ENCODE results near the gene FOXP1.

Gene FOXP1

DNA sequence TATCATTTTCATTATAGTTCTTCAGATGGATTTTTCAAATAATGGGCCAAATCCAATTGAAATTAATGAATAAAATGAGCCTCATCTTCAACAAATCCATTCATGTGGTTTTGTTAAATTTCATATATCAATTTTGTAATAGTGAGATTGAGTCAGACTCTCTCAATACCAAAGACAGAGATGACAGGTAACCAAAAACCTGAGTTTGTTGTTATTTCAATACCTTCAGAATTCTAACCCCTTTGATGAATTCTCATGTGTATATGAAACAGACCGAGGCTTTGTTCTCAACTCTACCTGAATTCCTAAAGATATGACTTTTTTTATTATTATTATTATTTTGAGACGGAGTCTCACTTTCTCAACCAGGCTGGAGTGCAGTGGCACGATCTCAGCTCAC lies 92.8 kb downstream of the FOXP1 start:
- peaks cover 2% of the 10 kb centered on the region for H3K4me1 ChIP-seq (ENCODE audit: control insufficient read depth, insufficient read depth, low read length)
- no peaks in the 10 kb centered on the region for H3K36me3 ChIP-seq (ENCODE audit: control insufficient read depth, insufficient read depth, low read length, severe bottlenecking)
- no peaks in the 10 kb centered on the region for H3K27me3 ChIP-seq (replicated peaks; ENCODE audit: control insufficient read depth, insufficient read depth, low read length)
- DNase-seq (ENCODE audit: low read depth): no peak
- H3K4me3 ChIP-seq (ENCODE audit: low read length): no peak overlapping the region
- H3K9me3 ChIP-seq (ENCODE audit: control insufficient read depth, low read length): peaks cover 6% of the 10 kb centered on the region
- H3K9ac ChIP-seq (ENCODE audit: low read length): no peak overlapping the region

DNA sequence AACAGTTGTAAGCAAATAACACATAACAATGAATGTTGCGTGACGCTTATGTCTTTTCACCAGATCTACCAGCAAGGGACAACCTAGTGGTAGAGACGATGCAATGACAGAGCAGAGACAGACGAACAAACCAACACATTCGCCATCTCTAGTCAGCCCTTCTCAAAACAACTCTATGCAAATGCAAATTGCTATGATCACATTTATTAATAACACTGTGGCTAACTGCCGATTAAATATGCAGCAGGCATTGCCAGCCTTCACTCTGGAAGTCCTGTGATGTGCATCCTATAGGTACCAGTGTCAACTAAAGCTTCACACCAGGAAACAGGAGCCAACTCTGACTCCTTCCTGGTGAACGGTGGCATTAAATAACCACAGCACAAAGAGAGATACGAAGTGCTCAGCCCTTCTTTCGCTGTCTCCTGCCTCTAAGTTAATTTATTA lies 94.2 kb downstream of the FOXP1 start:
- DNase-seq (ENCODE audit: low read depth): no peak
- H3K4me3 ChIP-seq (ENCODE audit: low read length): no peak overlapping the region
- H3K9ac ChIP-seq (ENCODE audit: low read length): no peak overlapping the region
- H3K4me1 ChIP-seq (ENCODE audit: control insufficient read depth, insufficient read depth, low read length): no peaks in the 10 kb centered on the region
- peaks cover 6% of the 10 kb centered on the region for H3K9me3 ChIP-seq (ENCODE audit: control insufficient read depth, low read length)
- no peaks in the 10 kb centered on the region for H3K27me3 ChIP-seq (replicated peaks; ENCODE audit: control insufficient read depth, insufficient read depth, low read length)
- H3K36me3 ChIP-seq (ENCODE audit: control insufficient read depth, insufficient read depth, low read length, severe bottlenecking): no peaks in the 10 kb centered on the region

DNA sequence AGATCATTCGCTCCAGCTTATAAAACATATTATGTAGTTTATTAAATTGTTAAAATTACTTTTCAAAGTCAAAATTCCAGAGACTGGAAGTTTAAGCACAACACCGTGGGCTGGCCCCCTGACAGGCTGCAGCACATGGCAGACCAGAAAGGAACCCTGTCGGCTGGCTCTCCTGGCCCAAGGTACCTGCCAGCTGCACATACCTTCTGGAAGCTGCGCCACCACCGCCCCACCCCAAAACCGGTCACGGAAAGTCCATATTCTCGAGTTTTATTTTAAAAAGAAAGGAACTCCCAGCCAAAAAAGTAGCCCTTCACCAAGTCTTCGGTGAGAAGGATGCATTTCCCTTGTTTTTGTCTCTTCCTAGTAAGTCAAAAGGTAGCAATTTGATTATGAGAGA lies 94.6 kb downstream of the FOXP1 start:
- no peak for DNase-seq (ENCODE audit: low read depth)
- no peaks in the 10 kb centered on the region for H3K36me3 ChIP-seq (ENCODE audit: control insufficient read depth, insufficient read depth, low read length, severe bottlenecking)

DNA sequence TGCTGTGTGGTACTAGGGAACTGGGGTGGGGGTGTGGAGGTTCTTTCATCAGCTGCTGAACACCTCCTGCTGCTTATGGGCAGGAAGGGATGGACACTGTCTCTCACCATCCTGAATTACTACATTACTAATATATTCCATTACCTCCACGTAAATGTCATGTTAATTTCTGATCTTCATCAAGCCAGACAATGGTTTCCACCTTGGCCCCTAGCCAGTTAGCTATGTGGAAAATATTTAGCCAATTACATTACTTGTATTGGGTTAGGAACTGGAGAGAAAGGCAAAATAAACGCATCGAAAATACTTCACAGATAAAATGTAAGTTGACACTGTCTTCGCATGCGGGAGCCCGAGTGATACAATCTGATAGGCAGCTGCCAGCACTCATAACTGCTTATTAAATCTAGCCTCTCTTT lies 95.1 kb downstream of the FOXP1 start:
- H3K9ac ChIP-seq (ENCODE audit: low read length): no peak overlapping the region
- H3K27me3 ChIP-seq (replicated peaks; ENCODE audit: control insufficient read depth, insufficient read depth, low read length): no peaks in the 10 kb centered on the region
- DNase-seq (ENCODE audit: low read depth): no peak
- H3K4me3 ChIP-seq (ENCODE audit: low read length): no peak overlapping the region
- H3K4me1 ChIP-seq (ENCODE audit: control insufficient read depth, insufficient read depth, low read length): no peaks in the 10 kb centered on the region
- no peaks in the 10 kb centered on the region for H3K36me3 ChIP-seq (ENCODE audit: control insufficient read depth, insufficient read depth, low read length, severe bottlenecking)
- peaks cover 6% of the 10 kb centered on the region for H3K9me3 ChIP-seq (ENCODE audit: control insufficient read depth, low read length)

More for the DNA sequence above, 94.6 kb downstream of the FOXP1 start:
- no peaks in the 10 kb centered on the region for H3K4me1 ChIP-seq (ENCODE audit: control insufficient read depth, insufficient read depth, low read length)
- H3K27me3 ChIP-seq (replicated peaks; ENCODE audit: control insufficient read depth, insufficient read depth, low read length): no peaks in the 10 kb centered on the region
- no peak overlapping the region for H3K9ac ChIP-seq (ENCODE audit: low read length)
- H3K4me3 ChIP-seq (ENCODE audit: low read length): no peak overlapping the region
- H3K9me3 ChIP-seq (ENCODE audit: control insufficient read depth, low read length): peaks cover 6% of the 10 kb centered on the region

DNA sequence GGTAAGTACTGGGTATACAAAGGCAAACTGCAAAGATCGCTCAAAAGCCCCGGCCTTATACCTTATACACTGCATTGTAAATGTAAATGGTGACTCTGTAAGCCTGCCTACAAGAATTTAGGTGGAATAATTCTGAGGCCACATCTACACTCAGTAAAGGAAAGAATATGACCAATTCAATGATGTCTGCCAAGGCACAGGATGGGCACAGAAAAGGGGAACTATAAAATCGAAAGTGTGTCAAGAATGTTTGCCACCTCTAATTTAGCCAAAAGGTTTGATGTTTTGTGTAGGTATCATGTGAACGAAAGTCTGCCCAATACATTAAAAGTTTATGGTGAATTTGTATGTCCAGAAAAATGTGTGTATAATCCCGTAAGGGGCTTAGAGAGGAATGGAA lies 96.1 kb downstream of the FOXP1 start:
- Histone ChIP-seq H3K9me3 (ENCODE audit: control insufficient read depth, low read length) (peaks cover 6% of the 10 kb centered on the region), H3K27me3 (replicated peaks; ENCODE audit: control insufficient read depth, insufficient read depth, low read length) (no peaks in the 10 kb centered on the region), H3K36me3 (ENCODE audit: control insufficient read depth, insufficient read depth, low read length, severe bottlenecking) (no peaks in the 10 kb centered on the region), H3K9ac (ENCODE audit: low read length) (no peak overlapping the region), H3K4me3 (ENCODE audit: low read length) (no peak overlapping the region), H3K4me1 (ENCODE audit: control insufficient read depth, insufficient read depth, low read length) (no peaks in the 10 kb centered on the region)
- DNase-seq (ENCODE audit: low read depth): no peak

DNA sequence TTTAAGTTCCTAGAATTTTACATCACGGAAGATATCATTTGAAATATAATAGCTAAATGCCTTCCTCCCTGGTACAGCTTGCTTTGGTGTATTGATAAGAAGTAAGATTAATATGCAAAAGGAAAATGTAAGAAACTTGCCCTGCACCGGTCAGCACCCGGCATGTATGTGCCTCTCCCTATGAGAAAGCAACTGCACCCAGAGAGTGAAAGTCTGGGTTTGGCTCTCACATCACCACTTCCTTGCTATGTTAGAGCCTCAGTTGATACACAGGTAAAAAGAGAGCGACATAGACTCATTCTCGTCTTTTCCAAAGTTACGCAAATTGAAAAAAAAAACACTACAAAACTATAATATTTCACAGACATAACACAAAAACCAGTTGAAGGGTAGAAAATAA lies 96.7 kb downstream of the FOXP1 start:
- Histone ChIP-seq H3K9ac (ENCODE audit: low read length) (no peak overlapping the region), H3K36me3 (ENCODE audit: control insufficient read depth, insufficient read depth, low read length, severe bottlenecking) (no peaks in the 10 kb centered on the region), H3K4me1 (ENCODE audit: control insufficient read depth, insufficient read depth, low read length) (no peaks in the 10 kb centered on the region), H3K4me3 (ENCODE audit: low read length) (no peak overlapping the region), H3K9me3 (ENCODE audit: control insufficient read depth, low read length) (peaks cover 6% of the 10 kb centered on the region), H3K27me3 (replicated peaks; ENCODE audit: control insufficient read depth, insufficient read depth, low read length) (no peaks in the 10 kb centered on the region)
- DNase-seq (ENCODE audit: low read depth): no peak

DNA sequence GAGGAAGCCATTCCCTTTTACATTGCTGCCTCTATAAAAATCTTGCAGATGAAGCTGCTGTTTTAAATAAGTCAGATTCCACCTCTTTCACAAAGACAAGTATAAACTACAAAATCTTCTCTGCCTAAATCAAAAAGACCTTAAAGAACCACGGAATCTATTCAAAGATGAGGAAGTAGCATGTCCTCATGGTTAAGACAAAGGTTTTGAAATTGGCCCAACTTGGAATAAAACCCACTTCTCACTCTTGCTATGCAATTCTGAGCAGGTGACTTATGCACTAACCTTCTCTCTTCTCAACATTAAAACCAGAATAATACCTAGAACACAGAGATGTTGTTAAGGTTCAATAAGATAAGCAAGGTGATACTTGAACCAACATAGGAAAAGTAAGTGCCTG lies 97.6 kb downstream of the FOXP1 start:
- Histone ChIP-seq H3K36me3 (ENCODE audit: control insufficient read depth, insufficient read depth, low read length, severe bottlenecking) (no peaks in the 10 kb centered on the region), H3K27me3 (replicated peaks; ENCODE audit: control insufficient read depth, insufficient read depth, low read length) (no peaks in the 10 kb centered on the region), H3K9ac (ENCODE audit: low read length) (no peak overlapping the region), H3K4me1 (ENCODE audit: control insufficient read depth, insufficient read depth, low read length) (no peaks in the 10 kb centered on the region), H3K9me3 (ENCODE audit: control insufficient read depth, low read length) (no peaks in the 10 kb centered on the region), H3K4me3 (ENCODE audit: low read length) (no peak overlapping the region)
- DNase-seq (ENCODE audit: low read depth): no peak

DNA sequence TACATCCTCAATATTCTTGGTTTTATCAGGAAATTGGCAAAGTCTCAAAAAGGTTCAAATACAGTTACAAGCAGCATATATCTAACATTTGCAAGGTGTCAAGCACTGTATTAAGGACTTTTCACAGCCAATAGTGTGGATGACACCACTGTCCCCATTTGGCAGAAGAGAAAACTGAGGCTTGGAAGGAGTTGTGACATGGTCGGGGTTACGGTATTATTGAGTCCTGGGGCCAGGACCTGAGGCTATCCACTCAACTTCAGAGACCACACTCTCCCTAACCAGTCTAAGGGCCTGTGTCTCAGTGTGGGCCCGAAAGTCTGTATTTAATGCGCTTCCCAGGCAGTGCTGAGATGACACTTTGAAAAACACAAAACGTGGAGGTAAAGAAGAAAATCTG lies 99.1 kb downstream of the FOXP1 start:
- H3K9me3 ChIP-seq (ENCODE audit: control insufficient read depth, low read length): no peaks in the 10 kb centered on the region
- H3K27me3 ChIP-seq (replicated peaks; ENCODE audit: control insufficient read depth, insufficient read depth, low read length): no peaks in the 10 kb centered on the region
- H3K4me1 ChIP-seq (ENCODE audit: control insufficient read depth, insufficient read depth, low read length): no peaks in the 10 kb centered on the region
- H3K36me3 ChIP-seq (ENCODE audit: control insufficient read depth, insufficient read depth, low read length, severe bottlenecking): no peaks in the 10 kb centered on the region
- no peak overlapping the region for H3K9ac ChIP-seq (ENCODE audit: low read length)
- H3K4me3 ChIP-seq (ENCODE audit: low read length): no peak overlapping the region
- no peak for DNase-seq (ENCODE audit: low read depth)

DNA sequence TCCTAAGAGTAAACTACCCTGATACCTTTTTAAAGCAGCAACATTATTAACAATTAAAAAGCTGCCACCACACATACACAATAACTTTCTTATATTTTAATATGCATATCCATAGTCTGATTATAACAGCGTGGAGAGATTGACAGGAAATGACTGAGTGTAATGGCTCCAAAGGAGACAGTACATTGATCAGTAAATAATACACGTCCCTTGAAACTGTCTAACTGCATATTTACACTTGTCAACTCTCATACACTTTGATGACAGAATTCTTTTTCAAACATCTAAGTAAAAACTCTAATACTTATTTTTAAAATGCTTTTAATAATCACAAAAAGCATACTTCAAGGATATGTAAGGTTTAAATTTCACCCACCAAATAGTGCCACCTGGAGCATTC lies 99.5 kb downstream of the FOXP1 start:
- Histone ChIP-seq H3K36me3 (ENCODE audit: control insufficient read depth, insufficient read depth, low read length, severe bottlenecking) (no peaks in the 10 kb centered on the region), H3K9ac (ENCODE audit: low read length) (no peak overlapping the region), H3K27me3 (replicated peaks; ENCODE audit: control insufficient read depth, insufficient read depth, low read length) (no peaks in the 10 kb centered on the region), H3K4me3 (ENCODE audit: low read length) (no peak overlapping the region), H3K4me1 (ENCODE audit: control insufficient read depth, insufficient read depth, low read length) (no peaks in the 10 kb centered on the region), H3K9me3 (ENCODE audit: control insufficient read depth, low read length) (no peaks in the 10 kb centered on the region)
- DNase-seq (ENCODE audit: low read depth): no peak

DNA sequence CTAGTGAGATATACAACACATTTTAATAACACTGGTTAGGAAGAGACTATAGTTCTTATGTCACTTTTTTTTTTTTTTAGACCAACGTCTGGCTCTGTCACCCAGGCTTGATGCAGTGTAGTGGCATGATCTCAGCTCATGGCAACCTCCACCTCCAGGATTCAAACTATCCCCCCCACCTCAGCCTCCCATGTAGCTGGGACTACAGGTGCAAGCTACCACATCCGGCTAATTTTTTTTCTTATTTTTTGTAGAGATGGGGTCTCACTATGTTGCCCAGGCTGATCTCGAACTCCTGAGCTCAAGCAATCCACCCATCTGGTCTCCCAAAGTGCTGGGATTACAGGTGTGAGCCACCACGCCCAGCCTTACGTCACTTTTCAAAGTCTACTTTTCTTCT lies 100.8 kb downstream of the FOXP1 start:
- Histone ChIP-seq H3K9ac (ENCODE audit: low read length) (no peak overlapping the region), H3K27me3 (replicated peaks; ENCODE audit: control insufficient read depth, insufficient read depth, low read length) (no peaks in the 10 kb centered on the region), H3K4me3 (ENCODE audit: low read length) (no peak overlapping the region), H3K9me3 (ENCODE audit: control insufficient read depth, low read length) (no peaks in the 10 kb centered on the region), H3K4me1 (ENCODE audit: control insufficient read depth, insufficient read depth, low read length) (no peaks in the 10 kb centered on the region), H3K36me3 (ENCODE audit: control insufficient read depth, insufficient read depth, low read length, severe bottlenecking) (no peaks in the 10 kb centered on the region)
- no peak for DNase-seq (ENCODE audit: low read depth)

DNA sequence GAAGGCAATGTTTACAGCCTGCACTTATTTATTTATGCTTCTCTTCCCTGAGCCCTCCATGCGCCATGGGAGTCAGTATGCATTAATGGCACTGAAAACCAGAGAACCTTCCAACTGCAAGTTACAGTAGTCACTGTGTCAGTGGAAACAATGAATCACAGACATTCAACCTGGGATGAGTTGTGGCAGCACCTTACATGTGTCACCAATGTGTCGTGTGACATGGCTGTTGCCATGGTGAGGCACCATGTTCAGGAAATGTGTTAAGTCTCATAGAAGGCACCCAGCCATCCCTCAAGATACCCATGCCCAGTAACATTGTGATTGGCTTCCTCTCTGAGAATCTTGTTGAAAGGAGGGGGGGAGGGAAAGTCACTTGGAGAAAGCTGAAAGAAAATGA lies 105.0 kb downstream of the FOXP1 start:
- H3K9me3 ChIP-seq (ENCODE audit: control insufficient read depth, low read length): peaks cover 5% of the 10 kb centered on the region
- no peak overlapping the region for H3K9ac ChIP-seq (ENCODE audit: low read length)
- H3K36me3 ChIP-seq (ENCODE audit: control insufficient read depth, insufficient read depth, low read length, severe bottlenecking): no peaks in the 10 kb centered on the region
- no peak for DNase-seq (ENCODE audit: low read depth)
- H3K4me1 ChIP-seq (ENCODE audit: control insufficient read depth, insufficient read depth, low read length): no peaks in the 10 kb centered on the region
- H3K27me3 ChIP-seq (replicated peaks; ENCODE audit: control insufficient read depth, insufficient read depth, low read length): no peaks in the 10 kb centered on the region
- no peak overlapping the region for H3K4me3 ChIP-seq (ENCODE audit: low read length)

DNA sequence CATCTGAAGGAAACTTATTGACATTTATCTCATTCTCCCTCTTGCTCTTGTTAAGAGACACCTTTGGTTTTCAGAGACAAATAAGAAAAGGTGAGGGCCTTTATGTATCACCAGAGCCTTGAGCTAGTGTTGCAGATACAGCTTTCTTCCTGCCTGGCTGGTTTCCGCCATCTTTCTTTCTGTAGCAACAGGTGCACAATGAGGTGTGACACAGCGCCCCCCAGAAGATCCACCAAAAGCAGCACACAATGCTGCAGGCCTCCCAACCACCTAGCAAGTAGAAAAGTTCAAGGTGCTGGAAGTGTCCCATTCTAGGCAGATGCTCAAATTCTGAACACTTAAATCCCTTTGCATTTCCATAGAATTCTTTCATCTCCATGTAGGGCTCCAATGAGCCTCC lies 106.6 kb downstream of the FOXP1 start:
- H3K9me3 ChIP-seq (ENCODE audit: control insufficient read depth, low read length): peaks cover 11% of the 10 kb centered on the region
- no peaks in the 10 kb centered on the region for H3K4me1 ChIP-seq (ENCODE audit: control insufficient read depth, insufficient read depth, low read length)
- no peak overlapping the region for H3K4me3 ChIP-seq (ENCODE audit: low read length)
- H3K9ac ChIP-seq (ENCODE audit: low read length): no peak overlapping the region
- no peak for DNase-seq (ENCODE audit: low read depth)
- H3K27me3 ChIP-seq (replicated peaks; ENCODE audit: control insufficient read depth, insufficient read depth, low read length): no peaks in the 10 kb centered on the region
- H3K36me3 ChIP-seq (ENCODE audit: control insufficient read depth, insufficient read depth, low read length, severe bottlenecking): no peaks in the 10 kb centered on the region
